ENCODE measurements around the gene SIRT1. TPM values are rescaled to one million over a fixed set of nuclear protein-coding genes. Genes with fewer than 3 reads are reported as not detected.

The SIRT1 gene
- total and polyA plus RNA-seq, 10 of the 15 experiments (the other 5 are each of a cell fraction or from before 2014, with no cell fraction given): 3.6 to 14.2 (median 10.2) TPM

DNA sequence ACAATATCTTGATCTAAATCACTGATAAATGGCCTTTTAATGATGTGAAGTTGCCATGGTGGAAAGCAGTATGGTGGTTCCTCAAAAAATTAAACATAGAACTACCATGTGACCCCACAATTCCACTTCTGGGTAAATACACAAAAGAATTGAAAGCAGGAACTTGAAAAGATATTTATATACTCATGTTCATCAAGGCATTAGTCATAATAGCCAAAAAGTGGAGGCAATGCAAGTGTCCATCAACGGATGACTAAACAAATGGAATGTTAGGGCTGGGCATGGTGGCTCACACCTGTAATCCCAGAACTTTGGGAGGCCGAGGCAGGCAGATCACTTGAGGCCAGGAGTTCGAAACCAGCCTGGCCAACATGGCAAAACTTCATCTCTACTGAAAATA is 44.5 kb upstream of the SIRT1 start:
- Histone ChIP-seq H3K9ac (ENCODE audit: control insufficient read depth, insufficient read depth, low read length) (no peak overlapping the region), H3K4me3 (no peak overlapping the region), H3K27ac (ENCODE audit: control insufficient read depth, insufficient read depth) (no peak overlapping the region), H3K27me3 (replicated peaks in 1 of 2; ENCODE audit: control insufficient read depth in 2 of 2, insufficient read depth in 2 of 2, low read length in 1 of 2) (no peaks in the 10 kb centered on the region), H2AFZ (ENCODE audit: control insufficient read depth, low read depth, low read length) (no peak overlapping the region), H3K79me2 (ENCODE audit: control insufficient read depth, insufficient read depth, low read length) (no peaks in the 10 kb centered on the region), H4K20me1 (ENCODE audit: control insufficient read depth, insufficient read depth) (no peaks in the 10 kb centered on the region), H3K9me3 (replicated peaks; ENCODE audit: control insufficient read depth, insufficient read depth, low read length) (no peaks in the 10 kb centered on the region; the same call in 2 of the 3 replicates), H3K4me2 (ENCODE audit: control insufficient read depth, insufficient read depth) (no peak overlapping the region), H3K4me1 (ENCODE audit: control insufficient read depth, insufficient read depth, low read length) (no peaks in the 10 kb centered on the region), H3K36me3 (ENCODE audit: control insufficient read depth in 2 of 2, insufficient read depth in 2 of 2, low read length in 1 of 2) (no peaks in the 10 kb centered on the region)
- intact Hi-C loops (cut with micrococcal nuclease; ENCODE audit: unreplicated experiment) (no loop called here), in situ Hi-C loops (cut with MboI) (no loop called here)
- TF ChIP-seq PAX5 (IDR thresholded peaks at IDR 0.05; ENCODE audit: borderline replicate concordance, low read depth, low read length) (no peak), RUNX3 (IDR thresholded peaks at IDR 0.05; ENCODE audit: low read length) (no peak), RCOR1 (conservative IDR thresholded peaks at IDR 0.05; ENCODE audit: low read depth, low read length) (no peak), BHLHE40 (IDR thresholded peaks at IDR 0.05; ENCODE audit: borderline replicate concordance in 1 of 2, low read depth in 2 of 2, low read length in 1 of 2) (no peak), TCF12 (IDR thresholded peaks at IDR 0.05; ENCODE audit: low read depth, low read length) (no peak), HDAC2 (IDR thresholded peaks at IDR 0.05) (no peak), FOXM1 (IDR thresholded peaks at IDR 0.05; ENCODE audit: low read depth, low read length) (no peak), TCF3 (IDR thresholded peaks at IDR 0.05; ENCODE audit: borderline replicate concordance, insufficient read depth, low read depth, low read length) (no peak), PML (IDR thresholded peaks at IDR 0.05; ENCODE audit: low read length) (no peak)
- FAIRE-seq (no peak), ATAC-seq (no peak), DNase-seq (ENCODE audit: low read depth, low spot score) (no peak)
- WGBS (ENCODE audit: insufficient coverage, insufficient replicate concordance, low lambda C conversion rate, missing lambda C conversion rate): 12% methylated on average over 3 of the region's 3 CpGs
- ChIA-PET CTCF (no interaction called here), SMC1A (ENCODE audit: uncharacterized antibody, unreplicated experiment) (interaction anchor here (0.9 kb wide), 1 partner anchor 29 kb away, joined by 3 read pairs; no protein-coding TSS in a partner anchor), POLR2A (no interaction called here), RAD21 (ENCODE audit: unreplicated experiment) (no interaction called here)
- no TSS peak for BruUV-seq (replicated peaks)

DNA sequence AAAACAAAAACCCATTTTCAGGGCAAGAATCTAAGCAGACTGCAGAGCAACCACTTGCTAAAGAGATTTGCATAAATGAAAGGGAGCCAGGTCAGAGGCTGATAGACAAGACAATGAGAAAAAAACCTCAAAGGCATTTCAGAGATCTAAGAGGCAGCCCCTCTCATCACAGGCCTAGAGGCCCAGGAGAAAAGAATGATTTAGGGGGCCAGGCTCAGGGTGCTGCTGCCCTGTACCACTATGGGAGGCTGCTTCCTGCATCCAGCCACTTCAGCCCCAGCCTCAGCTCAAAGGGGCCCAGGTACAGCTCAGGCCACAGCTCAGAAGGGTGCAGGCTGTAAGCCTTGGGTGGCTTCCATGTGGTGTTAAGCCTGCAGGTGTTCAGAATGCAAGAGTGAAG is 42.7 kb upstream of the SIRT1 start:
- TF ChIP-seq ESRRA (IDR thresholded peaks at IDR 0.05; ENCODE audit: low read length) (no peak), RAD51 (IDR thresholded peaks at IDR 0.05) (no peak), SUZ12 (IDR thresholded peaks at IDR 0.05; ENCODE audit: unreplicated experiment) (no peak), KAT2A (conservative IDR thresholded peaks at IDR 0.05; ENCODE audit: control insufficient read depth, low read depth, low read length) (no peak), YBX1 (IDR thresholded peaks at IDR 0.05) (no peak), RBBP5 (conservative IDR thresholded peaks at IDR 0.05) (no peak), ZBED1 (IDR thresholded peaks at IDR 0.05; ENCODE audit: borderline replicate concordance) (no peak)
- TF ChIP-seq, protein P1, sequence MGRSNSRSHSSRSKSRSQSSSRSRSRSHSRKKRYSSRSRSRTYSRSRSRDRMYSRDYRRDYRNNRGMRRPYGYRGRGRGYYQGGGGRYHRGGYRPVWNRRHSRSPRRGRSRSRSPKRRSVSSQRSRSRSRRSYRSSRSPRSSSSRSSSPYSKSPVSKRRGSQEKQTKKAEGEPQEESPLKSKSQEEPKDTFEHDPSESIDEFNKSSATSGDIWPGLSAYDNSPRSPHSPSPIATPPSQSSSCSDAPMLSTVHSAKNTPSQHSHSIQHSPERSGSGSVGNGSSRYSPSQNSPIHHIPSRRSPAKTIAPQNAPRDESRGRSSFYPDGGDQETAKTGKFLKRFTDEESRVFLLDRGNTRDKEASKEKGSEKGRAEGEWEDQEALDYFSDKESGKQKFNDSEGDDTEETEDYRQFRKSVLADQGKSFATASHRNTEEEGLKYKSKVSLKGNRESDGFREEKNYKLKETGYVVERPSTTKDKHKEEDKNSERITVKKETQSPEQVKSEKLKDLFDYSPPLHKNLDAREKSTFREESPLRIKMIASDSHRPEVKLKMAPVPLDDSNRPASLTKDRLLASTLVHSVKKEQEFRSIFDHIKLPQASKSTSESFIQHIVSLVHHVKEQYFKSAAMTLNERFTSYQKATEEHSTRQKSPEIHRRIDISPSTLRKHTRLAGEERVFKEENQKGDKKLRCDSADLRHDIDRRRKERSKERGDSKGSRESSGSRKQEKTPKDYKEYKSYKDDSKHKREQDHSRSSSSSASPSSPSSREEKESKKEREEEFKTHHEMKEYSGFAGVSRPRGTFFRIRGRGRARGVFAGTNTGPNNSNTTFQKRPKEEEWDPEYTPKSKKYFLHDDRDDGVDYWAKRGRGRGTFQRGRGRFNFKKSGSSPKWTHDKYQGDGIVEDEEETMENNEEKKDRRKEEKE (IDR thresholded peaks at IDR 0.05): no peak
- ChIA-PET SMC1A (ENCODE audit: uncharacterized antibody, unreplicated experiment) (interaction anchor here (0.6 kb wide), 1 partner anchor 316 kb away, joined by 3 read pairs; no protein-coding TSS in a partner anchor), POLR2A (no interaction called here), CTCF (interaction anchor here (1.5 kb wide), 1 partner anchor 14 kb away, joined by 3 read pairs; no protein-coding TSS in a partner anchor), RAD21 (ENCODE audit: unreplicated experiment) (no interaction called here)
- H3K36me3 ChIP-seq (ENCODE audit: control insufficient read depth in 2 of 2, insufficient read depth in 2 of 2, low read length in 1 of 2): no peaks in the 10 kb centered on the region
- H3K4me1 ChIP-seq (ENCODE audit: control insufficient read depth, insufficient read depth, low read length): no peaks in the 10 kb centered on the region
- ATAC-seq: no peak
- no peaks in the 10 kb centered on the region for H4K20me1 ChIP-seq (ENCODE audit: control insufficient read depth, insufficient read depth)
- H3K27me3 ChIP-seq (replicated peaks in 1 of 2; ENCODE audit: control insufficient read depth in 2 of 2, insufficient read depth in 2 of 2, low read length in 1 of 2): no peaks in the 10 kb centered on the region
- H3K9me3 ChIP-seq (replicated peaks; ENCODE audit: control insufficient read depth, insufficient read depth, low read length): no peaks in the 10 kb centered on the region; the same call in 2 of the 3 replicates
- H2AFZ ChIP-seq (ENCODE audit: control insufficient read depth, low read depth, low read length): no peak overlapping the region
- BruUV-seq (replicated peaks): no TSS peak
- H3K79me2 ChIP-seq (ENCODE audit: control insufficient read depth, insufficient read depth, low read length): no peaks in the 10 kb centered on the region
- no peak overlapping the region for H3K27ac ChIP-seq (ENCODE audit: control insufficient read depth, insufficient read depth)
- no peak for FAIRE-seq
- intact Hi-C loops (cut with micrococcal nuclease; ENCODE audit: unreplicated experiment): no loop called here
- no peak overlapping the region for H3K9ac ChIP-seq (ENCODE audit: control insufficient read depth, insufficient read depth, low read length)
- H3K4me3 ChIP-seq: no peak overlapping the region
- no peak for DNase-seq (ENCODE audit: low read depth, low spot score)
- H3K4me2 ChIP-seq (ENCODE audit: control insufficient read depth, insufficient read depth): no peak overlapping the region
- in situ Hi-C loops (cut with MboI): no loop called here
